Mesodermal cell (in vitro differentiated cells): ENCODE measurements around the gene OTOP1.
"Not testable (repeated sequence)": the region's sequence is repeated elsewhere in the genome, so short reads cannot be mapped to it uniquely, and the experiment has no call there.

Experiments used
- H3K27ac ChIP-seq: 2 replicates; pipeline ENCODE4 v1.7.0; 2013; ENCODE audit warnings: mild to moderate bottlenecking, low read depth, low read length, moderate library complexity; ENCODE audit not compliant: severe bottlenecking
- H3K36me3 ChIP-seq: 2 replicates; pipeline ENCODE4 v1.7.1; 2013; ENCODE audit warnings: mild to moderate bottlenecking, low read length, moderate library complexity; ENCODE audit not compliant: control insufficient read depth, insufficient read depth
- H3K4me1 ChIP-seq: one replicate; pipeline ENCODE4 v1.7.1; 2013; ENCODE audit warnings: mild to moderate bottlenecking, low read length; ENCODE audit not compliant: insufficient read depth, control insufficient read depth, poor library complexity, severe bottlenecking
- H3K4me3 ChIP-seq: 2 replicates; pipeline ENCODE4 v1.7.0; 2013; ENCODE audit warnings: low read length, control low read depth, mild to moderate bottlenecking; ENCODE audit not compliant: insufficient read depth, poor library complexity, severe bottlenecking; ENCODE audit errors: extremely low read depth
- H3K9me3 ChIP-seq: 2 replicates; pipeline ENCODE4 v1.7.1; 2013; ENCODE audit warnings: mild to moderate bottlenecking, low read length, moderate library complexity; ENCODE audit not compliant: control insufficient read depth
- WGBS, 2 experiments: methylation state at CpG; one replicate each; pipeline ENCODE4 v1.1.5; 2013; ENCODE audit warnings: missing lambda C conversion rate in 2 of 2; ENCODE audit not compliant: insufficient coverage in 2 of 2; 5-methylcytosine and 5-hydroxymethylcytosine counted together

OTOP1 gene

GRCh38 chr4:4162186-4162585 is 64.5 kb downstream of the OTOP1 start:
- not testable (repeated sequence) for H3K27ac ChIP-seq, H3K9me3 ChIP-seq, H3K4me1 ChIP-seq, H3K36me3 ChIP-seq, H3K4me3 ChIP-seq
- WGBS, 2 experiments, result 46 to 61% methylated on average over 4 to 6 of the region's 7 CpGs

GRCh38 chr4:4160956-4161665 is 65.6 kb downstream of the OTOP1 start:
- WGBS, 2 experiments, result 87 to 92% methylated on average over 9 of the region's 17 CpGs
- not testable (repeated sequence) for H3K9me3 ChIP-seq, H3K4me3 ChIP-seq, H3K36me3 ChIP-seq, H3K27ac ChIP-seq, H3K4me1 ChIP-seq

- not testable (repeated sequence) for H3K27ac ChIP-seq
These were observed 81.1 kb downstream of the OTOP1 start for GRCh38 chr4:4145622-4146021.

DNA sequence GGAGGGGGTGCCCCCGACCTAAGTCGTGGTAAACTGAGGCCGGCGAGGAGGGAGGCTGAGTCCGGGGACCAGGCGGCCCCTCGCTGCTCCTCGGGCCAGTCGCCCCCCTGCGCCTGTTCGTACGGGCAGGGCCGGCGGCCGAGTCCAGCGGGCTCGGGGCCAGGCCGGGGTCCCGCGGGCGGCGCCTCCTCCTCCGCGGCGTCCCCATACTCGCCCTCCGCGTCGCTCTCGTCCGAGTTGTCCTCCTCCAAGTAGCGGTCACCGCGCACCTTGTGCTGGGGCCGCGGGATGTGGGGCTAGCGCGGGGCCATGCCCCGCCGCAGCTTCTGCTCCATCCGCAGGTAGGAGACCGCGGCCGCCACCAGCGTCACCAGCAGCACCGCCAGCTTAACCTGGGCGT is 83.4 kb downstream of the OTOP1 start:
- H3K4me1 ChIP-seq, H3K27ac ChIP-seq, H3K9me3 ChIP-seq, H3K36me3 ChIP-seq: not testable (repeated sequence)
- 0% methylated on average over 5 of the region's 47 CpGs; no CpG with 5 or more reads in 1 of the 2 experiments for WGBS, 2 experiments
- H3K4me3 ChIP-seq, result peak overlapping the region; percentile 19

More at GRCh38 chr4:4145622-4146021, 81.1 kb downstream of the OTOP1 start:
- H3K9me3 ChIP-seq, H3K4me3 ChIP-seq, H3K4me1 ChIP-seq, H3K36me3 ChIP-seq: not testable (repeated sequence)
- WGBS, 2 experiments, result no CpG with 5 or more reads among the region's 8 CpGs

- H3K4me1 ChIP-seq, H3K4me3 ChIP-seq, H3K36me3 ChIP-seq, H3K27ac ChIP-seq, H3K9me3 ChIP-seq: not testable (repeated sequence)
- 0% methylated on average over 6 of the region's 25 CpGs; no CpG with 5 or more reads in 1 of the 2 experiments for WGBS, 2 experiments
These were observed 84.0 kb downstream of the OTOP1 start for GRCh38 chr4:4142679-4143078.

DNA sequence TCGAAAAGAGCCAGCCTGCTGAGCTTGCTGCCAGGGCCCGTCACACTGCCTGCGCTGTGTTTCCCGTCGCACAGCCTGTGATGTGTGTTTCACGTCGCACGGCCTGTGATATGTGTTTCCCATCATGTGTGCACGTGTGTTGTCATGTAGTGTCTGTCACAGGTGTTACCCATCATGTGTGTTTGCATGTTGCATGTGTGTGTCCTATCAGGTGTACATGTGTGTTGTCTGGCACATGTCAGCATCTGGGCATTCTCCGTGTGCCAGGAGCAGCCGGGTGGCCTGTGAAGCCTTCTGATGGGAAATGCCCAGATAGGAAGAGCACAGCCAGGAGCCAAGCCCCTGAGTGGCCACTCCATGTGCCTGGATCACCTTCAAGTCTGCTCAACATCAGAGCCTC is 85.5 kb downstream of the OTOP1 start:
- not testable (repeated sequence) for H3K36me3 ChIP-seq, H3K9me3 ChIP-seq, H3K27ac ChIP-seq, H3K4me3 ChIP-seq, H3K4me1 ChIP-seq
- 95% methylated on average over 7 of the region's 11 CpGs; no CpG with 5 or more reads in 1 of the 2 experiments for WGBS, 2 experiments
